Gastroesophageal sphincter (tissue), 4 donors: ENCODE measurements around the gene LRRC73. TPM values are rescaled to one million over a fixed set of nuclear protein-coding genes. Genes with fewer than 3 reads are reported as not detected.

ENCODE experiments used
- ATAC-seq: fragments of 150-250 bp; one replicate; pipeline ENCODE4 v1.9.1; 2016; ENCODE audit warnings: mild to moderate bottlenecking, moderate library complexity
- H3K27ac ChIP-seq, 4 donors: fragments of 200-600 bp; sonication (generic) in 3 of 4; 1 replicate in 3 of 4; 2 replicates in 1 of 4; pipeline ENCODE4 v1.5.1; 2016 to 2019
- H3K27me3 ChIP-seq: fragments of 200-600 bp; sonication (generic); one replicate; pipeline ENCODE4 v1.5.1; 2019
- H3K36me3 ChIP-seq, 2 donors: fragments of 200-600 bp; sonication (generic); one replicate each; pipeline ENCODE4 v1.5.1; 2019; ENCODE audit warnings: control low read depth in 1 of 2
- H3K4me1 ChIP-seq, 3 donors: fragments of 200-600 bp; sonication (generic); 1 replicate in 2 of 3; 2 replicates in 1 of 3; pipeline ENCODE4 v1.5.1; 2016 to 2019; ENCODE audit warnings: control low read depth in 2 of 3
- H3K4me3 ChIP-seq, 2 donors: fragments of 200-600 bp; sonication (generic); one replicate each; pipeline ENCODE4 v1.5.1; 2019; ENCODE audit warnings: mild to moderate bottlenecking in 1 of 2, moderate library complexity in 1 of 2
- H3K9me3 ChIP-seq, 3 donors: fragments of 200-600 bp; sonication (generic); one replicate each; pipeline ENCODE4 v1.5.1; 2017 to 2019; ENCODE audit warnings: control low read depth in 2 of 3
- EP300 ChIP-seq: sonication (generic); formaldehyde crosslinking; IDR thresholded peaks from one replicate; pipeline ENCODE4 v1.6.1; 2017; ENCODE audit warnings: antibody characterized with exemption, mild to moderate bottlenecking
- POLR2A ChIP-seq, 2 donors: fragments of 450-650 bp; IDR thresholded peaks; one replicate each; pipeline ENCODE4 v1.6.1; 2017; ENCODE audit warnings: antibody characterized with exemption in 2 of 2, mild to moderate bottlenecking in 2 of 2, moderate library complexity in 1 of 2
- POLR2AphosphoS5 ChIP-seq: sonication (generic); formaldehyde crosslinking; IDR thresholded peaks from one replicate; pipeline ENCODE4 v1.6.1; 2017; ENCODE audit warnings: antibody characterized with exemption
- WGBS, 2 donors: methylation state at CpG; one replicate each; pipeline ENCODE4 v1.1.5; 2018; ENCODE audit warnings: low coverage in 1 of 2; 5-methylcytosine and 5-hydroxymethylcytosine counted together
- total RNA-seq, 4 donors: library from RNA; depleted of rRNA; stranded (reverse); fragments of >200 nt; gene quantifications; one replicate each; pipeline ENCODE4 v1.1.0, GENCODE V29; 2016
- TF ChIP-seq, protein P1 (sequence below), 4 experiments: fragments of 200-600 bp in 2 of 4; fragments of 450-650 bp in 2 of 4; sonication (generic) in 1 of 4; IDR thresholded peaks; one replicate each; pipeline ENCODE4 v1.5.1; 2017 to 2019; ENCODE audit warnings: antibody characterized with exemption in 4 of 4, mild to moderate bottlenecking in 2 of 4, moderate library complexity in 2 of 4

The LRRC73 gene
- total RNA-seq, 4 donors from 2014 or later: 0.16 to 0.31 TPM; not detected in 2

DNA sequence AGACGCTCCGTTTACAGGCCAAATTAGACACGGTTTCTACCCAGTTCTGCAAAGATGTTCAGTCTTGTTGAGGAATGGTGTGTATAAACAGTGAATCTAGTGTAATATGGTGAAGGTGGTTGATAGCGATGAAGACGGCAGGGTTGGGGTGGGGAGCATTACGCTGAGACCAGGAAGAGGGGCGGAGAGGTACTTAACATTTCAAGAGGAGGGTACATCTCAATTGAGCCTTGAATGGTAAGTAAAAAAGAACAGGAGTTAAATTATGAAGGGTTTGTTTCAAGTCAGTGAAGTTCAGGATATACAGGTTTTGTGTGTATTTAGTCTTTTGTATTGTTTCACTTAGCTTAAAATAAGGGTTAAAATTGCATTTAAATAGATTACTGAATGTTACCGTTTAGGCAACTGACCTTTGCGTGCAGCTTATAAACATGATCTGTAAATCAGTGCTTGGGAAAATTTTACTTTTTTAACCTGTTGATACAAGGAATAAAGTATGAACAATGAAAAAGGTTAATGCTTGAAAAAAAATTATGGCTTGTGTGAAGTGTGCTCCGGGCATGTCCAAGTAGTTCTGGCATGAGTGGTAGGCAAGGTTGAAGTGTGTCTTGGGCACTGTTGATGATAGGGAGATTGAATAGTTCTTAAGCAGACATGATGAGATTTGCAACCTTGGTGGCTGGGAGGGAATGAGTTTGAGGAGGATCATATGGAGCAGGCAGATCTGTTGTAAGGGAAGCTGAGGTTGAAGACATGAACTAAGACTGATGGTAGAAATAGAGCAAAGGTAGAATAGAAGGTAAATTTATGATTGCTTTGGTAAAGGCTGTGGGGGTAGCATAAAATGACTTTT, 7.6 kb upstream of the LRRC73 start:
- Histone ChIP-seq H3K27me3 (no peaks in the 10 kb centered on the region), H3K36me3 (peaks cover 0 to 69% of the 10 kb centered on the region in 2 donors), H3K4me1 (peaks cover 4 to 50% (median 22%) of the 10 kb centered on the region in 3 donors), H3K4me3 (peak overlapping the region; percentile 94), H3K9me3 (no peaks in the 10 kb centered on the region), H3K27ac (peak overlapping the region; percentile 39 to 91 (median 88))
- ATAC-seq: no peak
- TF ChIP-seq, protein P1, sequence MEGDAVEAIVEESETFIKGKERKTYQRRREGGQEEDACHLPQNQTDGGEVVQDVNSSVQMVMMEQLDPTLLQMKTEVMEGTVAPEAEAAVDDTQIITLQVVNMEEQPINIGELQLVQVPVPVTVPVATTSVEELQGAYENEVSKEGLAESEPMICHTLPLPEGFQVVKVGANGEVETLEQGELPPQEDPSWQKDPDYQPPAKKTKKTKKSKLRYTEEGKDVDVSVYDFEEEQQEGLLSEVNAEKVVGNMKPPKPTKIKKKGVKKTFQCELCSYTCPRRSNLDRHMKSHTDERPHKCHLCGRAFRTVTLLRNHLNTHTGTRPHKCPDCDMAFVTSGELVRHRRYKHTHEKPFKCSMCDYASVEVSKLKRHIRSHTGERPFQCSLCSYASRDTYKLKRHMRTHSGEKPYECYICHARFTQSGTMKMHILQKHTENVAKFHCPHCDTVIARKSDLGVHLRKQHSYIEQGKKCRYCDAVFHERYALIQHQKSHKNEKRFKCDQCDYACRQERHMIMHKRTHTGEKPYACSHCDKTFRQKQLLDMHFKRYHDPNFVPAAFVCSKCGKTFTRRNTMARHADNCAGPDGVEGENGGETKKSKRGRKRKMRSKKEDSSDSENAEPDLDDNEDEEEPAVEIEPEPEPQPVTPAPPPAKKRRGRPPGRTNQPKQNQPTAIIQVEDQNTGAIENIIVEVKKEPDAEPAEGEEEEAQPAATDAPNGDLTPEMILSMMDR (IDR thresholded peaks at IDR 0.05): no peak
- TF ChIP-seq POLR2AphosphoS5 (no peak), POLR2A (IDR thresholded peaks at IDR 0.05) (no peak), EP300 (no peak)
- 2 to 14% methylated on average over 5 to 9 of the region's 10 CpGs for WGBS, 2 donors

DNA sequence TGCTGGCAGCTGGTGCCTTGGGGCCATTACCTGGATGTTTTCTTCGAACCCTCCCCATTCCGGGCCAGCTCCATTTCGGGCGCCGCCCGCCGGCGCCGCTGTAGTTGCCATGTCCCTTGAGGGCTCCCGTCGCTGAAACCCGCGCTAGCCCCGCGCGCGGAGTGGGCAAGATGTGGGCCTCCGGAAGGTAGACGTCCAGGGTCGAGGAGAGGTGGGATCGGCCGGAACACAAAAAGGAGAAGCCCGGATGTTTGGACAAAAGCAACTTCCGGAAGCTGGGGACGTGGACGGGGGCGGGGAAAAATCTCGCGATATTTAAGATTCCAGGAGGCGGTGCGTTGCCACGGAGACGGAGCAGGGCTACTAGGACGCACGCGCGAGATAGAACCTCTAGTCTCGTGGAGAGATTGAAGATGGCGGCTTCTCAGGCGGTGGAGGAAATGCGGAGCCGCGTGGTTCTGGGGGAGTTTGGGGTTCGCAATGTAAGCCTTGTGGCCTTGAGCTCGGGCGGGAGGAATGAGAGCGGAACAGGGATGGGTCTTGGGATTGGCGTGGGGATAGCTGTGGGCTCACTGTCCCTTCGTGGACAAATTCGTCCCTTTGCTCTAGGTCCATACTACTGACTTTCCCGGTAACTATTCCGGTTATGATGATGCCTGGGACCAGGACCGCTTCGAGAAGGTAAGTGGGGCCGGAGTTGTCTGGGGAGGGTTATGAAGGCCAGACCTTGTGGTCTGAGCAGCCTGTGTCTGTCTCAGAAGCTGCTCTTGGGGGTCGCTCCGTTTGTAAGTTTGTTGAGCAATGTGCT, 6.8 kb upstream of the LRRC73 start, which contains the start of the genes POLR1C and YIPF3:
POLR1C (plus strand) TSS at position 393 of the 808 bp plus-strand sequence; CDS start at position 414, 21 bp downstream.
YIPF3 (minus strand) TSS at position 230 of the 808 bp plus-strand sequence; CDS start at position 111, 119 bp downstream.
- TF ChIP-seq POLR2A (IDR thresholded peaks at IDR 0.05) (peak in 1 of 2 donors; percentile 42), POLR2AphosphoS5 (peak; percentile 59), EP300 (no peak)
- TF ChIP-seq, protein P1 (IDR thresholded peaks at IDR 0.05): no peak
- H3K9me3 ChIP-seq: no peaks in the 10 kb centered on the region
- H3K4me3 ChIP-seq: peak within 1 kb of the TSS; percentile 94
- H3K27me3 ChIP-seq: no peaks in the 10 kb centered on the region
- peaks cover 0 to 69% of the 10 kb centered on the region in 2 donors for H3K36me3 ChIP-seq
- WGBS, 2 donors: 0 to 2% methylated on average over 7 to 9 of the region's 57 CpGs
- ATAC-seq: peak; percentile 98
- H3K4me1 ChIP-seq: peaks cover 4 to 51% (median 22%) of the 10 kb centered on the region in 3 donors
- H3K27ac ChIP-seq: peak within 1 kb of the TSS; percentile 81 to 91 (median 88)

DNA sequence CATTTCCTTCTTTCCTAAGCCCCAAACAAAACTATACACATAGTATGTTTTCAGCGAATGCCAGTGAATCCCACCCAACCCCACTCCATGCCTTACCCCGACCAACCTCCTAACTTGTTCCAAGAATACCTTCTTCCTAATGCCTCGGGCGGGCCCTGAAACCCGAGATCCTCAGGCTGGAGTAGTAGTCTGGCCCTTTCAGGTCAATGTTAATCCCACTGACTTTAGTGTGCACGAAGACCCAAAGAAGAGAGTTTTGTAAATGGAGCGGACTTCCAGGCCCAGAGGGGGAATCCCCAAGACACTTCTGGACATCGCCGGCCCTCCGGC, 6.2 kb upstream of the LRRC73 start:
- ATAC-seq: no peak
- peak overlapping the region; percentile 81 to 91 (median 88) for H3K27ac ChIP-seq
- no peaks in the 10 kb centered on the region for H3K9me3 ChIP-seq
- no peaks in the 10 kb centered on the region for H3K27me3 ChIP-seq
- peaks cover 4 to 57% (median 22%) of the 10 kb centered on the region in 3 donors for H3K4me1 ChIP-seq
- peaks cover 0 to 69% of the 10 kb centered on the region in 2 donors for H3K36me3 ChIP-seq
- TF ChIP-seq, protein P1 (IDR thresholded peaks at IDR 0.05): no peak
- TF ChIP-seq POLR2A (IDR thresholded peaks at IDR 0.05) (no peak), POLR2AphosphoS5 (no peak), EP300 (no peak)
- H3K4me3 ChIP-seq: peak overlapping the region; percentile 94
- 0 to 2% methylated on average over 4 to 9 of the region's 10 CpGs for WGBS, 2 donors

DNA sequence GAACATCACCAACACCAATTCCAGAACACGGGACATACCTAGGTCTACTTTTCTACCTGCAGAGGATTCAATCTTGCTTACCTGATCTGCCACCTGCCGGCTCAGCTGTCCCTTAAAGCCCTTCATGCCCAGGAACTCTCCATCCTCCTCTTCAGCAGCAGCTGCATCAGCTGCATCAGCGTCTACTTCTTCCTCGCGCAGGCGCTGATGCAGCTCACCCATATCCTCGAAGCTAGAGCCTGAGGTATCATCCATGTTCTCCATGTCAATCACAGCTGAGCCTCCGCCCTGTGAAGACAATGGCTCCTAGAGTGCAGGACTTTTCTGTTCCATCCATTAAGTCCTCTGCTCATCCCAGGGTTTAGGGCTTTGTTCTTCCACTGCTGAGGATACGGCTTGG, 5.7 kb upstream of the LRRC73 start:
- peaks cover 0 to 69% of the 10 kb centered on the region in 2 donors for H3K36me3 ChIP-seq
- no peak for ATAC-seq
- peak overlapping the region in 3 of 4 donors; percentile 88 to 91 (median 89) for H3K27ac ChIP-seq
- no peaks in the 10 kb centered on the region for H3K9me3 ChIP-seq
- peaks cover 4 to 60% (median 22%) of the 10 kb centered on the region in 3 donors for H3K4me1 ChIP-seq
- H3K4me3 ChIP-seq: peak overlapping the region; percentile 94
- WGBS, 2 donors: 59 to 73% methylated on average over 3 to 6 of the region's 9 CpGs
- no peaks in the 10 kb centered on the region for H3K27me3 ChIP-seq
- TF ChIP-seq, protein P1 (IDR thresholded peaks at IDR 0.05): no peak
- TF ChIP-seq POLR2A (IDR thresholded peaks at IDR 0.05) (no peak), POLR2AphosphoS5 (no peak), EP300 (no peak)
